Peyer's patch (tissue), 4 donors: ENCODE results near the gene ST3GAL4. TPM values are rescaled to one million over a fixed set of nuclear protein-coding genes. Genes with fewer than 3 reads are reported as not detected.

ENCODE experiments used
- DNase-seq, 3 donors: peaks; one replicate each; pipeline ENCODE4 v3.0.0-alpha.2; 2017 to 2019
- H3K27ac ChIP-seq, 4 donors: fragments of 200-600 bp; sonication (generic); one replicate each; pipeline ENCODE4 v1.5.1; 2016 to 2019
- H3K27me3 ChIP-seq, 2 donors: fragments of 200-600 bp; sonication (generic); one replicate each; pipeline ENCODE4 v1.5.1; 2019
- H3K36me3 ChIP-seq, 3 donors: fragments of 200-600 bp; sonication (generic); one replicate each; pipeline ENCODE4 v1.5.1; 2016 to 2019
- H3K4me1 ChIP-seq, 4 donors: fragments of 200-600 bp; sonication (generic); one replicate each; pipeline ENCODE4 v1.5.1; 2016 to 2019
- H3K4me3 ChIP-seq, 4 donors: fragments of 200-600 bp; sonication (generic); 1 replicate in 3 of 4; 2 replicates in 1 of 4; pipeline ENCODE4 v1.5.1; 2016 to 2019; ENCODE audit warnings: mild to moderate bottlenecking in 1 of 4
- H3K9me3 ChIP-seq, 4 donors: fragments of 200-600 bp; sonication (generic); one replicate each; pipeline ENCODE4 v1.5.1; 2016 to 2019; ENCODE audit warnings: mild to moderate bottlenecking in 1 of 4
- CTCF ChIP-seq, 6 experiments: fragments of 450-650 bp in 4 of 6; fragments of 200-600 bp in 2 of 6; sonication (generic) in 1 of 6; IDR thresholded peaks; one replicate each; pipeline ENCODE4 v1.5.1; 2017 to 2019; ENCODE audit warnings: antibody characterized with exemption in 6 of 6, mild to moderate bottlenecking in 3 of 6, moderate library complexity in 1 of 6
- POLR2A ChIP-seq, 2 donors: fragments of 450-650 bp; IDR thresholded peaks; one replicate each; pipeline ENCODE4 v1.5.1; 2017; ENCODE audit warnings: antibody characterized with exemption in 2 of 2, mild to moderate bottlenecking in 2 of 2, moderate library complexity in 2 of 2
- total RNA-seq, 4 donors: library from RNA; depleted of rRNA; stranded (reverse); fragments of >200 nt; gene quantifications; one replicate each; pipeline ENCODE4 v1.1.0, GENCODE V29; 2016

Gene ST3GAL4
- total RNA-seq, 4 donors from 2014 or later = 1.1 to 14.0 (median 8.6) TPM

GRCh38 chr11:126457817-126458216 is 102.3 kb downstream of the ST3GAL4 start:
- no peaks in the 10 kb centered on the region for H3K36me3 ChIP-seq
- H3K4me1 ChIP-seq = no peaks in the 10 kb centered on the region
- H3K27ac ChIP-seq = no peak overlapping the region
- TF ChIP-seq POLR2A (IDR thresholded peaks at IDR 0.05) (no peak), CTCF (IDR thresholded peaks at IDR 0.05) (no peak)
- no peak for DNase-seq
- no peak overlapping the region for H3K4me3 ChIP-seq
- no peaks in the 10 kb centered on the region for H3K27me3 ChIP-seq
- H3K9me3 ChIP-seq = no peaks in the 10 kb centered on the region

- TF ChIP-seq POLR2A (IDR thresholded peaks at IDR 0.05) (no peak), CTCF (IDR thresholded peaks at IDR 0.05) (no peak)
- H3K4me1 ChIP-seq = no peaks in the 10 kb centered on the region
- no peaks in the 10 kb centered on the region for H3K27me3 ChIP-seq
- H3K4me3 ChIP-seq = no peak overlapping the region
- H3K27ac ChIP-seq = no peak overlapping the region
- no peaks in the 10 kb centered on the region for H3K9me3 ChIP-seq
- no peak for DNase-seq
- H3K36me3 ChIP-seq = no peaks in the 10 kb centered on the region
Measured at GRCh38 chr11:126459691-126460281, 104.3 kb downstream of the ST3GAL4 start.

GRCh38 chr11:126460417-126461095 is 105.1 kb downstream of the ST3GAL4 start:
- TF ChIP-seq CTCF (IDR thresholded peaks at IDR 0.05) (no peak), POLR2A (IDR thresholded peaks at IDR 0.05) (no peak)
- Histone ChIP-seq H3K27me3 (no peaks in the 10 kb centered on the region), H3K36me3 (no peaks in the 10 kb centered on the region), H3K4me1 (peaks cover 0 to under 1% (median 0%) of the 10 kb centered on the region in 4 donors), H3K9me3 (no peaks in the 10 kb centered on the region), H3K4me3 (no peak overlapping the region), H3K27ac (no peak overlapping the region)
- DNase-seq = no peak

- H3K9me3 ChIP-seq = no peaks in the 10 kb centered on the region
- TF ChIP-seq POLR2A (IDR thresholded peaks at IDR 0.05) = no peak
- TF ChIP-seq CTCF (IDR thresholded peaks at IDR 0.05) = no peak
- H3K4me1 ChIP-seq = peaks cover 0 to 6% (median 0%) of the 10 kb centered on the region in 4 donors
- H3K36me3 ChIP-seq = no peaks in the 10 kb centered on the region
- no peak overlapping the region for H3K27ac ChIP-seq
- no peaks in the 10 kb centered on the region for H3K27me3 ChIP-seq
- H3K4me3 ChIP-seq = no peak overlapping the region
- no peak for DNase-seq
Measured at GRCh38 chr11:126461096-126461440, 105.6 kb downstream of the ST3GAL4 start.

- Histone ChIP-seq H3K4me3 (no peak overlapping the region), H3K27me3 (no peaks in the 10 kb centered on the region), H3K36me3 (no peaks in the 10 kb centered on the region), H3K4me1 (peaks cover 0 to 8% (median 0%) of the 10 kb centered on the region in 4 donors), H3K27ac (no peak overlapping the region), H3K9me3 (no peaks in the 10 kb centered on the region)
- TF ChIP-seq CTCF (IDR thresholded peaks at IDR 0.05) = no peak
- no peak for DNase-seq
Measured at GRCh38 chr11:126461996-126462395, 106.5 kb downstream of the ST3GAL4 start.
